Kidney tubule cell (primary cell): Measurements from ENCODE around the gene NIPAL3.

ENCODE experiments used
- DNase-seq: peaks from one replicate; pipeline ENCODE4 v3.0.0-alpha.2; 2018; ENCODE audit warnings: low spot score

Gene NIPAL3

DNA sequence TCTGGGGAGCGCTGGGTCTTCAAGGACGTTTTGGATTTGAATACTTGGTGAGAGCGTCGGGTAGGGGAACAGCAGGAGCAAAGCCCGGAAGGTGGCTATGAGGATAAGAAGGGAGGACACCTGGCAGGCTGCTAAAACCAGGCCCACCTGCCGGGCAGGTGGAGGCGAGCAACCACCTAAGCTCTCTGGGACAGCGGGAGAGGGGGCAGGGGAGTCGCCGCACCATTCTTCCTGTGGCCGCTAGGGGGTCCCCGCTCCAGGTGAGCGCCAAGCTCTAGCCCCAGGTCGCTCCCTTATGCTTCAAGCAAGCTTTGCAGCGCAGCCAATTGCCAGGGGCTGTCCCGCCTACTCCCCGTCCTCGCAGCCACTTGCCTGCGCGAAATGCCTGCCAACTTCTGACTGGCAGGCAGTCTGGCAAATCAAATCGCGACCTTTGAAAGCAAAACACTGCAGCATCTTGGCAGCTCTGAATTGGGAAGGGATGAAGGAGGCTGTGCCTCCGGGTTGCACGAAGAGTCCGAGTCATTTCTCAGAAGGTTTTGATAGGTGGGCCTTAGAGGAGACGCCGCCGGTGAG is at the start of gene NIPAL3:
TSS of gene NIPAL3 (plus strand) at position 469 of the 576 bp plus-strand sequence. CDS start 3,746 bp downstream, outside the sequence.
- DNase-seq = peak; percentile 100

DNA sequence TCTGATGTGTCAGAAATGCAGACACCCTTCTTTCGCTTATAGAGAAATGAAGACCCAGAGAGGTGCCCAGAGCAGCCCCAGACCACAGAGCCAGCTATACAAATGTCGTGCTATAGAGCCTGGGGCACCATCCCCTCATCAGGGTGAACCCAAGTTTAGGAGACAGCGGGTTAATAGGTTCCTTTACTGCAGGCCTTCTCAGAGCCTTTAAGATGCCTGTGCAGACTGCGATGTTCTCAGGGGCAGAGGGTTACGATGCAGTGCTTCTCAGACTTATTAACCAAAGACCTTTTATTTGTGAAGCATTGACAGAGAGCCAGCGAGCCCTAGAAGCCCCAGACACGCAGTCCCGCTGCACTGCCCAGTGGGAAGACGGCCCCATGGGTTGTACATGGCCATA is 48.9 kb upstream of the NIPAL3 start:
- no peak for DNase-seq

DNA sequence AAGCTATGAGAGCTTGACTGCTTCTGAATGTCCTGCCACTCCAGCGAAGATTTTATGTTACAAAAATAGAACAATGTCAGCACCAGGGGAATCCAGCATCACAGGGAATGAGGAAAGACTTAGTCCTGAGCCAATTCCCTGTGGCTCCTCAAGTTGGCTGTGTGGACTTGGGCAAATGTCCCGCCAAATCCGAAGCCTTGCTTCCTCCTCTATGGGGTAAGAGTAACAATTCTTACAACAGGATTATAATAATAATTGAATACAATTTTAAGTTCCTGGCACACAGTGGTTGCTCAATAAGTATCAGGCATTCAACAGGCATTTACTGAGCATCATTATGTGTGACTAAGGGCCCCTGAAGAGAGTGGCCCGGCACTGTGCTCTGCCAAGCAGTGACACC is 46.4 kb upstream of the NIPAL3 start:
- no peak for DNase-seq

DNA sequence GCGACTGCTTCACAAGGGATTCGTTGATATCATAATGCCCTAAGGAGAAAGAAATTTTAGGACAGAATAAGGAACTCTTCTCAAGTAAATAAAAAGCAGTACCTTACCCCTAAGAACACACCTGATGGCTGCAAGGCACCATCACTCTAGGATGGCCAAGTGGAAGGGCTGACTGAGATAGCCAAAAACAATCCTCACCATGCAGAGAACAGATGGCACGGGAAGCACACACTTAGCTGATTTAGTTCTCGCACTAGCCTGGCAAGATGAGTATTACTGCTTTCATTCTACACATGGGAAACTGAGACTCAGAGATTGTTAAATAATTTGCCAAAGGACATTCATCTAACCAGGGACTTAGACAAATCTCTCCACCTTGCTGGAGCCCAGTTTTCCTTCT is 45.8 kb upstream of the NIPAL3 start:
- no peak for DNase-seq

DNA sequence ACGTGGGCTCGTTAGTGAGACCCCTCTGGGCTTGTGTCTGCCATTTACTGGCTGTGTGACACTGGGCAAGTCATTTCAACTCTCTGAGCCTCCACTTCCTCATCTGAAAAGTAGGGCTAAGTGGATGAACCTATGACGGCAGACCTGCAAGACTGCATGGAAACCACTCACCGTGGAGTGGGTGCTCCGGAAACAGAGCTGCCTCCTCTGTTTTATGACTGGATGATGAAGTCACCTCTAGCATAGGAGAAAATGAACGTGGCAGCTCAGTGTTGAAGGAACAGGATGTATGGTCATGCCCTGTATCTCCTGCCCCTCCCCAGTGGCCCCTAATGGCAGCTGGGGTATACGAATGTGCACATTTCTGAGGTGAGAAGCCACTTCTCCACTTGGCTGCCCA is 42.6 kb upstream of the NIPAL3 start:
- DNase-seq = peak; percentile 63

DNA sequence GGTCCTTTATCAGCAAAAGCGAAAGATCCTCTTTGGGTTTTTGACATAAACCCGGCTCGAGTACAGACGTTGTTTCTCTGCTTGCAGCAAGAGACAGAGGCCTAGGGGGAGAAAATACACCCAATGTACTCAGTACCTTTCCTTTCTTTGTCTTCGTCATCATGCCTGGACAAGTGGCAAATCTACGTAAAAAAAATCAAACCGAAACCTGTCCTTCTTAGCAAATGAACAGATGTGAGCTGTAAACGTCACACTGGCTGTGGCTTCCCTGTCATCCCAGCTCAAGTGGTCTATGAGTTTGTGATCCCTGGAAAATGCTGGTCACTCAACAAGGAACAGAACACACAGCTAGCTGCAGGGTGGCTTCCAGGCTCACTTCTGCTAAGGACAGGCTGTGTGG is 41.9 kb upstream of the NIPAL3 start:
- no peak for DNase-seq

DNA sequence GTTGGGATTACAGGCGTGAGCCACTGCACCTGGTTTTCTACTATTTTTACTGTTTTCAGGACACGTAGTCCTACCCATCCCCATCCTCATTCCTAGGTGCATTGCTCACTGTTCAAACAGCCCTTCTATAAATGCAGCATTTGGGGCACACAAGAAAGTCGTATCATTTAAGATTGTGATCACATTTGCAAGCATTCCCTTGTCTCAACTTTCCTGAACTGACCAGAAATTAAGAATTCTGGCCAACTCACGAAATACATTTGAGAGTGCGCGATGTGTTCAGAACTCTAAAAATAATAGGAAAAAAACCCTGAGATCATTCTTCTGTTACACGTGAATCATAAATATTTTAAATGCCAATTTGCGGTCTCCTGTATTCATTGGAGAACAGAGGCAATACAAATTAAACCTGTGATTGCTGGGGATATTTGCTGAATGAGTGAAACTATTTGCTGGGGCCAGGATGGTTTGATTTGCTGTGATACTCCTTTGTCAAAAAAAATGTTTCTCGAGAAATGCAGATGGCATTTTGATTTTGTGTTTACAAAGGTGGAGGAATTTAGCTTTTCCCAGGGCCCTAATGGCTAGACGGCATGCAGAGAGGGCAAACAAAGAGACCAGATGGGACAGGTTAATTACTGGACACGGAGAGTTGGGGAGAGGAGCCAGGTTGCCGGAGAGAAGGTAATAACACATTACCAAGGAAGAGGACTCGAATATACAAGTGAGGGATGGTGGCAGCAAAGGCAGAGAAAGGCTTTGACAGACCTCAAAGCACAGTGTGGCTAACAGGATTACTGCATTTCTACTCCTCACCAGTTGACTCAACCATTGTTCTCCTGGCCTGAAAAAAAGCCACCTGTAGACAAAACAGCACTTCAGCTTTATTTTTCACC is 40.5 kb upstream of the NIPAL3 start:
- DNase-seq = peak; percentile 35

DNA sequence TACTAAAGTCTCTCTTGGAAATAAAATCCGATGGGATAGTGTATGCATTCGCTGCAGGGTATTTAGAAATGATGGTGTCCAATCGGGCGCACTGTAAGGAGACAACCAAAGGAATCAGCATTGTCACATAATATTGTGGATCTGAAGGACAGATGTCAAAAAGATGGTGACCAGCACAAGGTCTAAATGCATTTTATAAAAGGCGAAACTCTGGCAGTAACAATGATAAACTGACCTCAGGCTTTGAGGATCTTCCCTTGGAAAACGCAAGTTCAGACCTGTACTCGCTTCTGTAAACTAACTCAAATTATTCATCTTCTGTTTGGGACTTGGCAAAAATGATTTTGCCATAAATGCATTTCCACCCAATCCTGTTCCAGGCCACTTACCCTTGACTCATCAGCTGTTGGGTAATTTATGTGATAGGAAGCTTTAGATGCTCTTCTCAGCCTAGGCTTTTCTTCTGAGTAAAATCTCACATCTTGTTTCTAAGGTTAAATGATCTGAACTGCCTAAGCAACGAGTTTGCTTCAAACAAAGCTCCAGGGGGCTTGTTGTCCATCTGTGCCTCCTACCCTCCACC is 35.8 kb upstream of the NIPAL3 start:
- DNase-seq = peak; percentile 28

DNA sequence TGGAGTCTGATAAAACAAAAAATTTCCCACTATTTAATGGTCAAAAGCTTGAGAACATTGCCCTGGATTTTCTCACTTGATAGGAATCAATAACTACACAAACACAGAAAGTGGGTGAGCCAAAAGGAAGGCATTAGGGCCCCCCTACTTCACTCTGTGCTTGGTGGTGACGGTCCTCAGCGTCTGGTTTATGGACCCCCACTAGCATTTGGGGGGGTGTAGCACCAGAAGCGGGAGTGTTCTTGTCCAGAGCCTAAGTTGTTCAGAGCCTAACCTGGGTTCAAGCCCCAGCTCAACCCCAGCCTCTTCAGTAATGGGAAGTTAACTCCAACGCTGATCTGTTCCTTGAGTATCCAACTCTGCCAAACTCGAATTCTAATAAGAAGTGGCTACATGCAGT is 35.1 kb upstream of the NIPAL3 start:
- no peak for DNase-seq

DNA sequence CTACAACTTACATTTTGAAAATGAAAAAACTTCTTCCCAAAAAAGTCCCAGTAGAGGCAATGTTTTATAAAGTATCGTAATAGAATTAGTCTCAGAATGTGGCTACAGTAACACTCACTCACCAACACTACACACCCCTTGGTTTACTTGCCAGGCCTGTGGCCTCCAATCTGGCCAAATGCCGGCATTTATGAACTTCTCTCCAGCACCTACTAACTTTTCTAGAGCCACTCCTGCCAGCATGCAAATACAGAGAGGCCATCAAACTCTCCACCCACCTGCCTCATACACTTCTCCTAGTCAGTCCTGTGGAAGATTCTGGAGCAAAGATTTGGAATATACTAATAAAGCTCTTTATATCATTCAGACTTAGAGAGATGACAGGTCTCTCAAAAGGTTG is 34.3 kb upstream of the NIPAL3 start:
- no peak for DNase-seq

DNA sequence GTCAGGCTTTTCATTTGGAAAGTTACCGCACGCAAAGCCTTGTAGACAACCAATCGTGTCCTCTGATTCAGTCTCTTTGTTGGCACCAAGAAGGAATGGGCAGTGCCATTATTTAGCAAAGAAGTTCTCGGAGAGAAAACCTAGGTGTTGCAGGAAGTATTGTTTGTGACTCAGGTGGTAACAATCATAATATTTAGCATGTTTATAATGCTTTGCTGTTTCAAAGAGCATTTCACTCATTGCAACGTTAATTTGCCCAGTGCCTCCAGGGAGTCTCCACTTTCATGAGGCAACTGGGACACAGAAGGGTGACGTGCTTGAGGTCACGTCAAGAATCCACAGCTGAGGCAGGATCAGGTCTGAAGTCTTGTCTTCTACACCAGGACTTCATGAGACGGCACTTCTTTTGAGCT is 33.4 kb upstream of the NIPAL3 start:
- no peak for DNase-seq

DNA sequence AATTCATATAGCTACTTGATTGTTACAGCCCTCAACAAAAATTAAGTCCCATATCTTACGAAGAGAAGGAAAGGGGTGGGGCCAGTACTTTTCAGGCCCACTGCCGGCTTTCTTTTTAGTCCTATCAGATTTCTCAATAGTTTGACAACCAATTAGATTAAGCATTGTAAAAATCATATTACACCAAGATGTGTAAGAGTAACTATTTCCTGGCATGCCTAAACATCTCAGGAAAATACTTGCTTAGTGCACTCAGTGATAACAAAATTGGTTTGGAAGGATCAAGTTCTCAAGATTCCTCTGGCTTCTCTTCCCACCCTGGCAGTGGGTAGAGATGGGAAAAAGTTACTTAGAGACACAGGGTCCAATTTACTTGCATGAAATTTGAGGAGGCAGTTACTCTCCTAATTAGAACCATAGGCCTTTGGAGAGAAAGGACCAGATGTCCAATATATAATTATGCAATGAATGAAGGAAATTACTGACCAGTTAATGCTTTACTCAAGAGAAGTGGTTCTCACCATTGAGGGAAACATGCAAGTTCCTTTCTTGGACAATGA is 32.1 kb upstream of the NIPAL3 start:
- DNase-seq = no peak

DNA sequence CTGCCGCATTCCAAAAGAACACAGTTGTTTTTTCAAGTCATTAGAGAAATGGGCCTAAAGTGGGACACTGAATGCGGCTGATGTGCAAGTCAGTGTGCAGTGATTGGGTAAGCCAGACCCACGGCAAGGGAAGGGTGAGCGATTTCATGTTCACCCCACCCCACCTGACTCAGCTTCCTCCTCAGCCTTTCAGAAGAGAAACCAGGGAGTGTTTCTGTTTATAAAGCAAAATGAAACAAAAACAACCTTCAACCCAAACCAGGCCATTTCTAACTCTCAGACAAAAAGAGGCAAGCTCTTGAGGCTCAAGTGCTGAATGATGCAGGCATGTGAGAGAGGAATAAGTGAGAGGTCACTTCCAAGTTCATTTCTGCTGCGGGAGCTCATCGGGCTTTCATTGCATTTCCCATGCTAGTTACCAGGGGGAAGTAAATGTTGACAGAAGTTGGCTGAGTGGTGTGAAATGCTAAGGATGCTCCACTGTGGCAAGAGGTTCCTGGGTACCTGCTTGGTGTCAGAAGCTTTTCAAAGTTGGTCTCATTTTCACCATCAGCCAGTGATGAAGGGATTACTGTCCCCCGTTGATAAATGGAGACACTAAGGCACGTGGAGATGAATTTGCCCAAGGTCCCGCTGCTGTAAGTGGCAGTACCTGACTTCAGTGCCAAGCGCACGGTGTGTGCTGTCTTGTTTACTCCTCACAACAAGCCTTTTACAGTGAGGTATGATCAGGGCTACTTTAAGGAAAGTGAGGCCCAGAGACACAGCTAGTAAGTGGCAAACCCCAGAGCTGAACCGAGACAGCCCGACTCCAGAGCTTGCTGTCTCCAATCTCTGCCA is 31.1 kb upstream of the NIPAL3 start:
- DNase-seq = peak; percentile 76

DNA sequence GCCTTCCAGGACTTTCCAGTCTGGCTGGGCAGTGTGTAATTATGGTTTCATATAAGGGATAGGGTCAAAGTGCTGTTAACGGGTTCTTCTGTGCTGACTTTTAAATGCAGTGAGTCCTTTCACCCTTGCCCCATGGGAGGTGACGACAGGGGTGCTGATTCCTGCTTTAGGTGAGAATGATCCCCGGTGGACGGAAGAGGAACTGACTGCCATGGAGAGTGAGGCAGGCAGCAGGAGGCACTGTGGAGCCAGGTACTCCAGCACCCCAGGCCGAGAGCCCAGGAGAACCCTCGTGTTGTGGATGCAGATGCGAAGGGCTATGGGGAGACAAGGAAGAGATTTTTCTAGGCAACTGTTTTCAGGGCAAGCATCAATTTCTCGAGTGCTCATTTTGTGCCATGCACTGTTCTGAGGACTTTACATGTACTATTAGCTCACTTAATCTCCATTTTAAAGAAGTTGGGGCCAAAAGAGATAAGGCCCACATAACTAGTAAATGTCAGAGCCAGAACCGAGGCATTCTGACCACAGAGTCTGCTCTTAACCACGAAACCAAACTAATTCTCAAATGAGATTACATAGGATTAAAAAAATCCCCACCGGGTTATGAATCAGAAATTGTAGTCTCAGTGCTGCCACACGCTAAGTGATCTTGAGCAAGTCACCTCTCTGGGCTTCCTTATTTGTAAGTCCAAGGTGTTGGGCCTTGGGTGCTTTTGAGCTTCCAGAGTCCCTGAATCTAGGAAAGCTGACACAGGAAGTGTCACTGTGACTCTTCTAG is 30.3 kb upstream of the NIPAL3 start:
- DNase-seq = peak; percentile 49

DNA sequence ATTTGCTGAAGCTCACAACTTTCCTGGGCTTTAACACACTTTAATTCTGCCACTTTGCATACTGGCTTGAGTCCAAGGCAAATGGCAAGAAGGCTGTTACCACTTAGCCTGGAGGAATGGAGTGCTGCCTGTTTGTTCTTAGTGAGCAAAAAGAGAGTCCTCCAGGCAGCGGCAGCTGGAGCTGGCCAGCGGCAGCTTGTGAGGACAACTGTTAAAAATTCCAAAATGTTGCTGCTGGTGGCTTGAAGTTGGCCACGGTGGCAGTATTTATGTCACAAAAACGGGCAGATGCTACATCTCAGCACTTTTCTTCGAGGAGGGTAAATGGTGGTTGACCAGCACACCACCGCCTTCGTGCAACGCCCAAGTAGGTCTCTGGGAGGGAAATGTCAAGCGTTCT is 29.4 kb upstream of the NIPAL3 start:
- no peak for DNase-seq

DNA sequence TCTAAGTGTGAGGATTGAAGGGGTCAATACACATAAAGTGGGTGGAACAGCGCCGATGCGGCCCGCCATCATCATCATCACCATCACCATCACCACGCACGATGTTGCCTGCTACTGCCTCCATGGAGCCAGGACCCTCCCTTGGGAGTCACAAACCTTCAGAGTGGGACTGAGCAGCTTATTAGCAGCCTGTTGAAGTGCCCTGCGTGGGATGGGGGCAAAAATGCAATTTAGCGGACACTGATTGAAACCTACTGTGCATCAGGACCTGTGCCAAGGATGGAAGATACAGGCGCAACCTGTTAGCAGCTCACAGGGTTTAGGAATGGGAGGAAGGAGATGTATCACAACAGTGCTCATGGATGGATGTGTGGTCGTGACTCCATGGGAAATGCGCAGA is 28.7 kb upstream of the NIPAL3 start:
- no peak for DNase-seq

DNA sequence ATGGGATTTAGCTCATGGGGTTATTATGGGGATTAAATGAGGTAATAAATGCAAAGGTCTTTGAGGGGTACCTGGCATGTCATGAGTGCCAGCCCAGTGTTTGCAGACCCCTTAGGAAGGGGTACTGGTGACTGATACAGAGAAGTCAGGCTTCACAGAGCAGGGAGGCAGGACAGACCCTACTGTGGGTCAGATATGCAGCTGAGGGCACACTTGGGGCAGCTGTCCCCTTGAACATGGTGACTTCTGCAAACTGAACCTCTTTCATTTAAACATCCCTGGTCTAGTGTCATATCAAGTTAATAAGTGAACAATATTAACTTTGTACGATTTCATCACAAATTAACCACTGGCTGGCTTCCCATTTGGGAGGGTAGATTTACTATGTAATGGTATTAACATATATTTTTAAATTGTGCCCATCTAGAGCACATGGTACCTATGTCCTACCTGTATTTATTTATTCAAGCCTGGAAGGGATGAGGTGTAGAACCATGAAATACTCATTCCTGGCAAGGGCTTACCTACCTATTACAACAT is 27.9 kb upstream of the NIPAL3 start:
- DNase-seq = no peak

DNA sequence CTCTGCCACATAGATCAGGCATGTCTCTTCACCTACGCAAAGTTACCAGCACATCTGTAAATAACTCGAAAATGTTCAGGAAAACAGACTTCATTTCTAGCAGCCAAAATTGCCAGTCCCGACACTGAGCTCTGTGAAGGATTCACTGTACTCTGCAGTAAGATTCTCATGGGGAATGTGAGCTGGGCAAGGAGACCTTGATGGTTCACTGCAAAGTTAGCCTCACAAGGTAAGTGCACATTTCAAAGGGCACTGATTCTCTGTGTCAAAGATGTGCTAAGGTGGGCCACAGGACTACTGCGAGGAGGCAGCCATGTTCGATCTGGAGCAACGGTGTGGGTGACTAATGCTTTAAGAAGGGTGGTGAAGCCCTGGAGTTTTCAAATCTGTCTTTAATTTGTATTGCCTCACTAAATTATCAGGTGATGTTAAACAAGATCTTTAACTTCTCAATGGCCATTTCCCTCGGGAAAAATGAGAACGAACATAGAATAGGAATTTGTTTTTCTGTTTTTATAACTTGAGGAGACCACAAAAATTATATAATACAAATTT is 27.2 kb upstream of the NIPAL3 start:
- DNase-seq = no peak

DNA sequence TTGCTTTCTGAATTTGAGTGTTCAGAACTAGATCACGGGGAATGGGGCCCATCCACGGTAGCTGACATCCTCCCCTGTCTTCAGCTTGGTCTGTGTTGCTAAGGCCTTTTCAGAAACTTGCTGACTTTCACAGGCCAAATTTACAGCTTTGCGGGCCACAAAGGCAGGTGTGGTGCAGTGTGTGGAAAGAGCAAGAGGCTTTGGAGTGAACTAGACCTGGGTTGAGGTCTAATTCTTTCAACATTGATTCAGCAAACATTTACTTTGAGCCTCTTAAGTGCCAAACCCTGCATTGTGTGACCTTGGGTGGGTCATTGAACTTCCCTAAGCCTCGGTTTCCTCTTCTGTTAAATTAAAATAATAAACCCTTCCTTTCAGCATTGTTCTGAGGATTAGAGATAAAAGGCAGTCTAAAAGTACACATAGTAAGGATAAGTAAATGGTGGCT is 26.3 kb upstream of the NIPAL3 start:
- DNase-seq = no peak

DNA sequence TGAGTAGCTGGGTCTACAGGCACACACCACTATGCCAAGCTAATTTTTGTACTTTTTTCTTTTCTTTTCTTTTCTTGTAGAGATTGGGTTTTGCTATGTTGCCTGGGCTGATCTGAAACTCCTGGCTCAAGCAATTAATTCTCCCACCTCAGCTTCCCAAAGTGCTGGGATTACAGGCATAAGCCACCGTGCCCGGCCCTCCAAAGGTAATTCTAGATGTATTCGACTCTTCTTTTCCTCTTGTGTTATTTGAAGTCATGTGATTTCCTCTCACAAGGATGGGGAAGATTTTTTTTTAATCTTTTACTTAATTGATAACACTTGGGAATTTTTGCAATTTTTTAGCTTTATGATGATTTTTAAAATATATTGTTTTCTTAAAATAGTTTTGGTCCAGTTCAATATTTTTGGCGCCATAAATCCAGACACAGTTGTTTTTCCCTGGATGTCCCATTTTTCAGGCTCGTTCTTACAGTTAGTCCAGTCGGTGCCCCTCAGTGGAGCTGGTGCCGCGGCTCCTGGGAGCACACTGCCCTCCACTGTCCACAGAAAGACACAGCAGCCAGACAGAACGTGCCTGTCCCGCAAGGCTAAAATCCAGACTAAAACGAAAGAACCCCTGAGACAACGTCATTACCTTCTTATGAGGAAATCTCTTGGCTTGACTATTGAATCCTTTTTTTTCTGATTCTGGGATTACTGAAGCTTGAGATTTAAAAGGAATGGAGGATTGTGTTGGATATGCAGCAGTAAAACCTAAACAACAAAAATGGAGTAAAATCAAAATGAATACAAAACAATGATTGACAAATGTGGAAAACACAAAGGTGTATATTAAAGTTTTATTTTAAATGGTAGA is 24.4 kb upstream of the NIPAL3 start:
- DNase-seq = peak; percentile 84
